ENCODE results near the gene ANK3.

Gene ANK3

GRCh38 chr10:60389413-60390025 lies at the start of gene ANK3:
Gene ANK3, minus strand, starts transcription at chr10:60389875. Its CDS starts 337 bp downstream, at chr10:60389538.
- DNase-seq: no peak

- DNase-seq: peak; percentile 42
These were observed 44.9 kb upstream of the ANK3 start for GRCh38 chr10:60434418-60435046.

- no peak for DNase-seq
These were observed 44.0 kb upstream of the ANK3 start for GRCh38 chr10:60433684-60434083.

GRCh38 chr10:60430836-60431597 lies 41.3 kb upstream of the ANK3 start:
- DNase-seq: no peak

- no peak for DNase-seq
These were observed 40.3 kb upstream of the ANK3 start for GRCh38 chr10:60430017-60430416.

GRCh38 chr10:60429084-60429849 lies 39.6 kb upstream of the ANK3 start:
- no peak for DNase-seq

GRCh38 chr10:60428387-60428737 lies 38.7 kb upstream of the ANK3 start:
- no peak for DNase-seq

GRCh38 chr10:60427709-60428386 lies 38.2 kb upstream of the ANK3 start:
- no peak for DNase-seq

- no peak for DNase-seq
These were observed 37.5 kb upstream of the ANK3 start for GRCh38 chr10:60427148-60427547.

GRCh38 chr10:60426425-60426824 lies 36.8 kb upstream of the ANK3 start:
- DNase-seq: peak; percentile 45

- DNase-seq: peak; percentile 55
These were observed 35.9 kb upstream of the ANK3 start for GRCh38 chr10:60425392-60426110.

- no peak for DNase-seq
These were observed 35.3 kb upstream of the ANK3 start for GRCh38 chr10:60424971-60425370.

GRCh38 chr10:60423920-60424319 lies 34.2 kb upstream of the ANK3 start:
- no peak for DNase-seq

GRCh38 chr10:60422809-60423208 lies 33.1 kb upstream of the ANK3 start:
- DNase-seq: no peak

GRCh38 chr10:60420991-60421894 lies 31.6 kb upstream of the ANK3 start:
- no peak for DNase-seq

- no peak for DNase-seq
These were observed 29.6 kb upstream of the ANK3 start for GRCh38 chr10:60419249-60419648.

- DNase-seq: no peak
These were observed 28.2 kb upstream of the ANK3 start for GRCh38 chr10:60417901-60418300.

- DNase-seq: no peak
These were observed 27.3 kb upstream of the ANK3 start for GRCh38 chr10:60417024-60417423.

GRCh38 chr10:60414877-60415585 lies 25.4 kb upstream of the ANK3 start:
- no peak for DNase-seq

- no peak for DNase-seq
These were observed 24.4 kb upstream of the ANK3 start for GRCh38 chr10:60414111-60414510.

Data from MV-4-11 (cell line).